GM12878 (cell line): ENCODE results near the gene SH2D6. TPM values are rescaled to one million over a fixed set of nuclear protein-coding genes. Genes with fewer than 3 reads are reported as not detected.

Experiments
- ATAC-seq: fragments of 200-7000 bp; cut with Tn5 transposase; 3 replicates; pipeline ENCODE4 v1.9.1; 2020; ENCODE audit warnings: mild to moderate bottlenecking, moderate library complexity
- BruUV-seq: library from RNA; stranded (reverse); fragments of 400-500 nt; replicated peaks from 2 replicates; lab custom pipeline; 2021; lab: Mats Ljungman, UMichigan
- CTCF ChIA-PET: fragments of 300-600 bp; sonication (Branson Sonifier 250); formaldehyde crosslinking; extraction: SDS; loops from one replicate; lab custom pipeline; 2021; ENCODE audit warnings: inconsistent platforms; lab: Yijun Ruan, JAX
- POLR2A ChIA-PET: fragments of 350-600 bp; formaldehyde crosslinking; extraction: SDS; loops from one replicate; lab custom pipeline; 2021; ENCODE audit warnings: inconsistent platforms; lab: Charles Lee
- RAD21 ChIA-PET: fragments of 300-600 bp; sonication (Branson Sonifier 250); formaldehyde crosslinking; loops from one replicate; lab custom pipeline; 2023; ENCODE audit warnings: antibody characterized with exemption; ENCODE audit not compliant: unreplicated experiment; lab: Charles Lee
- SMC1A ChIA-PET: fragments of 300-600 bp; sonication (Branson Sonifier 250); formaldehyde crosslinking; loops from one replicate; lab custom pipeline; 2023; ENCODE audit not compliant: unreplicated experiment, uncharacterized antibody; lab: Charles Lee
- DNase-seq: peaks from one replicate; pipeline ENCODE4 v3.0.0-alpha.2; 2011; ENCODE audit warnings: low read depth, low spot score
- FAIRE-seq: peaks from 3 replicates; lab custom pipeline; 2011; peaks lifted over from hg19 to GRCh38; lab: Jason Lieb, UNC
- H2AFZ ChIP-seq: 2 replicates; pipeline ENCODE4 v1.6.0; 2011; ENCODE audit warnings: low read depth, low read length, control low read depth; ENCODE audit not compliant: control insufficient read depth
- H3K27ac ChIP-seq: 2 replicates; pipeline ENCODE4 v1.5.1; 2011; ENCODE audit warnings: control low read depth; ENCODE audit not compliant: control insufficient read depth, insufficient read depth
- H3K27me3 ChIP-seq, 2 experiments: replicated peaks in 1 of 2; 2 replicates each; pipeline versions ENCODE4 v1.6.0 to v1.6.1; 2011; ENCODE audit warnings: low read length in 1 of 2; ENCODE audit not compliant: control insufficient read depth in 2 of 2, insufficient read depth in 2 of 2
- H3K36me3 ChIP-seq, 2 experiments: 2 replicates each; pipeline ENCODE4 v1.5.1; 2011; ENCODE audit warnings: low read length in 1 of 2; ENCODE audit not compliant: control insufficient read depth in 2 of 2, insufficient read depth in 2 of 2
- H3K4me1 ChIP-seq: 2 replicates; pipeline ENCODE4 v1.6.1; 2011; ENCODE audit warnings: mild to moderate bottlenecking, low read length, moderate library complexity, mixed read lengths; ENCODE audit not compliant: control insufficient read depth, insufficient read depth
- H3K4me2 ChIP-seq: 2 replicates; pipeline ENCODE4 v1.6.0; 2011; ENCODE audit warnings: control low read depth; ENCODE audit not compliant: control insufficient read depth, insufficient read depth
- H3K4me3 ChIP-seq: fragments of 200-600 bp; sonication (generic); 2 replicates; pipeline ENCODE4 v1.5.1; 2016
- H3K79me2 ChIP-seq: 2 replicates; pipeline ENCODE4 v1.6.0; 2011; ENCODE audit warnings: low read length; ENCODE audit not compliant: control insufficient read depth, insufficient read depth
- H3K9ac ChIP-seq: 2 replicates; pipeline ENCODE4 v1.8.0; 2011; ENCODE audit warnings: low read length, control low read depth, mixed read lengths; ENCODE audit not compliant: control insufficient read depth, insufficient read depth
- H3K9me3 ChIP-seq: replicated peaks from 3 replicates; pipeline ENCODE4 v1.5.1; 2011; ENCODE audit warnings: mild to moderate bottlenecking, low read length; ENCODE audit not compliant: control insufficient read depth, insufficient read depth
- H4K20me1 ChIP-seq: 2 replicates; pipeline ENCODE4 v1.6.0; 2011; ENCODE audit not compliant: control insufficient read depth, insufficient read depth
- CEBPB ChIP-seq, 2 experiments: fragments of 150-350 bp in 1 of 2; IDR thresholded peaks; 2 replicates each; pipeline ENCODE4 v1.6.1; 2012 to 2014; ENCODE audit warnings: low read depth in 2 of 2, low read length in 2 of 2, borderline replicate concordance in 1 of 2, inconsistent platforms in 1 of 2
- CREM ChIP-seq: IDR thresholded peaks from 2 replicates; pipeline ENCODE4 v1.6.1; 2014; ENCODE audit warnings: antibody characterized with exemption, low read depth
- HCFC1 ChIP-seq: fragments of 150-350 bp; IDR thresholded peaks from 2 replicates; pipeline ENCODE4 v1.6.1; 2014; ENCODE audit warnings: low read length
- IRF3 ChIP-seq: fragments of 450-650 bp; IDR thresholded peaks from 2 replicates; pipeline ENCODE4 v1.6.1; 2014; ENCODE audit warnings: mild to moderate bottlenecking
- MLLT1 ChIP-seq: fragments of 450-650 bp; IDR thresholded peaks from 2 replicates; pipeline ENCODE4 v1.6.1; 2016; ENCODE audit warnings: mild to moderate bottlenecking
- MYB ChIP-seq: fragments of 150-350 bp; IDR thresholded peaks from 2 replicates; pipeline ENCODE4 v1.6.1; 2014; ENCODE audit warnings: mild to moderate bottlenecking, low read depth, low read length, borderline replicate concordance
- NR2F1 ChIP-seq: fragments of 450-650 bp; conservative IDR thresholded peaks from 2 replicates; pipeline ENCODE4 v1.6.1; 2017; ENCODE audit warnings: mild to moderate bottlenecking
- RAD21 ChIP-seq: IDR thresholded peaks from 2 replicates; pipeline ENCODE4 v1.6.1; 2011; ENCODE audit warnings: mild to moderate bottlenecking, low read depth, low read length, moderate library complexity; ENCODE audit not compliant: insufficient read depth
- SP1 ChIP-seq: IDR thresholded peaks from one replicate; pipeline ENCODE4 v1.6.1; 2011; ENCODE audit warnings: low read depth, low read length
- TCF3 ChIP-seq: IDR thresholded peaks from 2 replicates; pipeline ENCODE4 v1.6.1; 2012; ENCODE audit warnings: low read depth, mild to moderate bottlenecking, low read length, borderline replicate concordance; ENCODE audit not compliant: insufficient read depth
- ZNF687 ChIP-seq: fragments of 450-650 bp; IDR thresholded peaks from 2 replicates; pipeline ENCODE4 v1.6.1; 2017; ENCODE audit warnings: mild to moderate bottlenecking, moderate library complexity
- WGBS: methylation state at CpG from one replicate; pipeline ENCODE4 v1.1.6; 2016; ENCODE audit warnings: low lambda C conversion rate; ENCODE audit not compliant: insufficient replicate concordance, insufficient coverage; ENCODE audit errors: missing lambda C conversion rate; 5-methylcytosine and 5-hydroxymethylcytosine counted together
- in situ Hi-C: fragments of 300-500 bp; cut with MboI; formaldehyde crosslinking; loops from 9 replicates; pipeline ENCODE4 v1.14.3; 2018; ENCODE audit warnings: mixed read lengths
- intact Hi-C: fragments of 100-400 bp; cut with micrococcal nuclease; formaldehyde crosslinking; loops from one replicate; pipeline ENCODE4 v1.14.2; 2022; ENCODE audit not compliant: unreplicated experiment
- polyA plus RNA-seq, 11 experiments: library from polyadenylated mRNA; depleted of rRNA in 4 of 11; unstranded in 6 of 11; stranded (reverse) in 5 of 11; fragments of >200 nt; fragmentation: Nextera tagmentation in 4 of 11; fragmentation: Illumina TruSeq in 1 of 11; extraction: Ambion mirVana in 4 of 11; extraction: Trizol in 1 of 11; gene quantifications; 1 replicate in 1 of 11; 2 replicates in 10 of 11; pipeline versions ENCODE4 v1.2.1 to v1.2.3, GENCODE V29; 2011 to 2016; ENCODE audit warnings: inconsistent platforms in 2 of 11, missing spikeins in 2 of 11, low read depth in 1 of 11
- total RNA-seq, 4 experiments: library from RNA; depleted of rRNA in 3 of 4; stranded (reverse); fragments of >200 nt in 3 of 4; fragmentation: Illumina TruSeq in 1 of 4; extraction: Trizol in 1 of 4; gene quantifications; 2 replicates each; pipeline versions ENCODE4 v1.2.1 to v1.2.3, GENCODE V29; 2013 to 2021

SH2D6 gene
- total and polyA plus RNA-seq, 10 of the 15 experiments (the other 5 are each of a cell fraction or from before 2014, with no cell fraction given) = 0.23 to 0.59 (median 0.34) TPM; not detected in 6

GRCh38 chr2:85434696-85435095, 16.2 kb downstream of the SH2D6 start:
- ChIA-PET POLR2A (no interaction called here), RAD21 (no interaction called here), CTCF (no interaction called here), SMC1A (no interaction called here)
- Histone ChIP-seq H3K4me3 (no peak overlapping the region), H3K27me3 (no peaks in the 10 kb centered on the region), H4K20me1 (no peaks in the 10 kb centered on the region), H3K36me3 (no peaks in the 10 kb centered on the region), H3K9me3 (no peaks in the 10 kb centered on the region), H3K9ac (no peak overlapping the region), H3K4me1 (peaks cover 8% of the 10 kb centered on the region; the same call in 1 of the 2 replicates), H3K4me2 (no peak overlapping the region), H2AFZ (no peak overlapping the region), H3K79me2 (no peaks in the 10 kb centered on the region), H3K27ac (no peak overlapping the region)
- BruUV-seq = no TSS peak
- ATAC-seq (no peak), DNase-seq (no peak), FAIRE-seq (no peak)
- in situ Hi-C loops = no loop called here
- TF ChIP-seq CREM (no peak), TCF3 (no peak), MLLT1 (no peak), IRF3 (no peak), HCFC1 (no peak), NR2F1 (no peak), CEBPB (IDR thresholded peaks at IDR 0.05; ENCODE audit: borderline replicate concordance in 1 of 2, low read depth in 2 of 2, low read length in 2 of 2) (no peak), ZNF687 (no peak), RAD21 (no peak), SP1 (no peak), MYB (no peak)
- WGBS = 92% methylated on average over 4 of the region's 8 CpGs
- intact Hi-C loops = no loop called here
